ENCODE results near the gene DUSP16. TPM values are rescaled to one million over a fixed set of nuclear protein-coding genes. Genes with fewer than 3 reads are reported as not detected.

Gene DUSP16
- total RNA-seq, 2 experiments from 2014 or later: 45.7 to 47.2 TPM

Other genes starting within 250 kb of the DUSP16 start
- gene MANSC1, start 212.6 kb downstream of the DUSP16 start, total RNA-seq: 1 to 10 TPM; 3.5 TPM
- gene BORCS5, start 205.8 kb downstream of the DUSP16 start, total RNA-seq: 10 to 100 TPM; 31.2 to 35.6 TPM
- gene CREBL2, start 49.0 kb upstream of the DUSP16 start, total RNA-seq: 10 to 100 TPM; 15.6 to 16.1 TPM
- 10 to 100 TPM; 17.1 to 18.5 TPM for gene GPR19, start 133.3 kb upstream of the DUSP16 start, total RNA-seq
- 10 to 100 TPM; 35.9 to 39.1 TPM for gene CDKN1B, start 154.5 kb upstream of the DUSP16 start, total RNA-seq
- gene APOLD1, start 222.8 kb upstream of the DUSP16 start, total RNA-seq: 1 to 10 TPM in 1 of 2 experiments, under 1 TPM in 1; 0.88 to 1.3 TPM